ENCODE data around the gene SLC17A4. TPM values are rescaled to one million over a fixed set of nuclear protein-coding genes. Genes with fewer than 3 reads are reported as not detected.
A peak's percentile ranks its signal among the peaks of the same experiment; 100 is the strongest.

SLC17A4 gene
- total and polyA plus RNA-seq, 2 experiments from 2014 or later = not detected

DNA sequence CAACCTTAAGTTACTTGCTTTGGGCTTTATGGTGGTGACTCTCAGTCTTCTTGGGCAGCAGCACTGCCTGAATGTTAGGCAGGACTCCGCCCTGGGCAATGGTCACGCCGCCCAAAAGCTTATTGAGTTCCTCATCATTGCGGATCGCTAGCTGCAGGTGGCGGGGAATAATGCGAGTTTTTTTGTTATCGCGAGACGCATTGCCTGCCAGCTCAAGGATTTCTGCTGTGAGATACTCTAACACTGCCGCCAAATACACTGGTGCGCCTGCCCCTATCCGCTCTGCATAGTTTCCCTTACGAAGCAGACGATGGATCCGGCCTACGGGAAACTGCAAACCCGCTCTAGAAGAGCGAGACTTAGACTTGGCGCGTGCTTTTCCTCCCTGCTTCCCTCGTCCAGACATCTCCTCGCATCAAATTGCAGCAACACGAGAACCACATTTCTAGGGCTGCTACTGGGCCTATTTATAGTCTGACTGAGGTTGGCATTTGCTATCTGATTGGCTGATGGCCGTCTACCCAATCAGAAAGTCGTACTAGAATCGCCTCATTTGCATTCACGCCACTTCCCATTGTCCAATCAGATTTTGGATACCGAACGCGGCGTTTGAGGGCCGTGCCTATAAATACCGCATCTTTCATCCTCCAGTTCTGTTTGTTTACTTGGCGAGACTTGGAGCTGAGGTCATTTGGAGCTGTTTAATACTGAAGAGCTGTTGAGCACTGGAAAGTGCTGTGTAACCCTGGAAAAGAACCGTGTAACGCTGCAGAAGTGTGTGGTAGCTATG lies 28.2 kb upstream of the SLC17A4 start (continued):
- TF ChIP-seq ZNF462 (CRISPR knock-in tag; IDR thresholded peaks at IDR 0.05) = no peak
- TF ChIP-seq POLR2AphosphoS5 (IDR thresholded peaks at IDR 0.05; ENCODE audit: low read depth) = no peak
- no peak for TF ChIP-seq CREB1 (CRISPR knock-in tag; IDR thresholded peaks at IDR 0.05; ENCODE audit: low read depth)
- no peak for TF ChIP-seq JUNB (IDR thresholded peaks at IDR 0.05; ENCODE audit: unreplicated experiment)

- Mint-ChIP-seq H3K27me3 (ENCODE audit: insufficient read depth, low read depth, poor library complexity) (peaks cover 5% of the 10 kb centered on the region), H3K9me3 (no peaks in the 10 kb centered on the region; the same call in 2 of the 3 replicates), H3K36me3 (ENCODE audit: low read depth) (no peaks in the 10 kb centered on the region), H3K4me3 (no peak overlapping the region), H3K27ac (no peak overlapping the region), H3K4me1 (no peaks in the 10 kb centered on the region)
- Histone ChIP-seq H3F3A (replicated peaks; ENCODE audit: low read depth) (no peaks in the 10 kb centered on the region), H3K9me2 (ENCODE audit: insufficient read depth) (0 out of 2 replicates have a peak, but pooled peaks cover 3% of the 10 kb centered on the region), H3K36me3 (ENCODE audit: insufficient read depth) (no peaks in the 10 kb centered on the region), H3K27ac (ENCODE audit: low read depth) (no peak overlapping the region), H4K20me1 (replicated peaks; ENCODE audit: insufficient read depth) (no peaks in the 10 kb centered on the region), H2AFZ (peak overlapping the region; percentile 59; the same call in 1 of the 2 replicates), H3K4me2 (no peak overlapping the region), H3K4me3 (no peak overlapping the region), H3K27me3 (ENCODE audit: insufficient read depth) (no peaks in the 10 kb centered on the region), H3K79me2 (replicated peaks; ENCODE audit: insufficient read depth) (no peaks in the 10 kb centered on the region), H3K4me1 (ENCODE audit: insufficient read depth) (no peaks in the 10 kb centered on the region)
- DNase-seq (ENCODE audit: low spot score) (no peak), ATAC-seq (no peak)
- TF ChIP-seq EZH2phosphoT487 (IDR thresholded peaks at IDR 0.05; ENCODE audit: unreplicated experiment) (no peak), CTCF (conservative IDR thresholded peaks at IDR 0.05; ENCODE audit: low read depth in 2 of 2) (no peak), NANOG (IDR thresholded peaks at IDR 0.05; ENCODE audit: borderline replicate concordance) (no peak), STAT1 (IDR thresholded peaks at IDR 0.05; ENCODE audit: unreplicated experiment) (no peak), POLR2AphosphoS5 (IDR thresholded peaks at IDR 0.05; ENCODE audit: low read depth) (no peak), ZNF331 (CRISPR knock-in tag; IDR thresholded peaks at IDR 0.05; ENCODE audit: low read depth) (no peak)
- TF ChIP-seq, protein P1, sequence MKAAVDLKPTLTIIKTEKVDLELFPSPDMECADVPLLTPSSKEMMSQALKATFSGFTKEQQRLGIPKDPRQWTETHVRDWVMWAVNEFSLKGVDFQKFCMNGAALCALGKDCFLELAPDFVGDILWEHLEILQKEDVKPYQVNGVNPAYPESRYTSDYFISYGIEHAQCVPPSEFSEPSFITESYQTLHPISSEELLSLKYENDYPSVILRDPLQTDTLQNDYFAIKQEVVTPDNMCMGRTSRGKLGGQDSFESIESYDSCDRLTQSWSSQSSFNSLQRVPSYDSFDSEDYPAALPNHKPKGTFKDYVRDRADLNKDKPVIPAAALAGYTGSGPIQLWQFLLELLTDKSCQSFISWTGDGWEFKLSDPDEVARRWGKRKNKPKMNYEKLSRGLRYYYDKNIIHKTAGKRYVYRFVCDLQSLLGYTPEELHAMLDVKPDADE (IDR thresholded peaks at IDR 0.05) = no peak
Observed at GRCh38 chr6:25727028-25727427, 27.5 kb upstream of the SLC17A4 start.

All from GM23338 (cell line).